Stromal cell of bone marrow (primary cell): Measurements from ENCODE around the gene JPT1.
A peak's percentile ranks its signal among the peaks of the same experiment; 100 is the strongest.

Experiments used
- DNase-seq: peaks from one replicate; pipeline ENCODE4 v3.0.0-alpha.2; 2012; ENCODE audit warnings: low read depth

JPT1 gene

GRCh38 chr17:75105126-75106080 is 48.9 kb downstream of the JPT1 start:
- DNase-seq, result no peak

GRCh38 chr17:75103601-75104554 is 50.4 kb downstream of the JPT1 start:
- no peak for DNase-seq

- DNase-seq, result no peak
Measured at GRCh38 chr17:75102385-75102821, 51.9 kb downstream of the JPT1 start.

- no peak for DNase-seq
Measured at GRCh38 chr17:75099881-75100595, 54.3 kb downstream of the JPT1 start.

GRCh38 chr17:75098861-75099260 is 55.5 kb downstream of the JPT1 start:
- DNase-seq, result no peak

- no peak for DNase-seq
Measured at GRCh38 chr17:75097865-75098264, 56.4 kb downstream of the JPT1 start.

- no peak for DNase-seq
Measured at GRCh38 chr17:75096082-75096625, 58.2 kb downstream of the JPT1 start.

GRCh38 chr17:75094871-75095399 is 59.4 kb downstream of the JPT1 start:
- DNase-seq, result no peak

GRCh38 chr17:75093548-75094158 is 60.7 kb downstream of the JPT1 start:
- DNase-seq, result no peak

GRCh38 chr17:75091855-75092327 is 62.4 kb downstream of the JPT1 start:
- DNase-seq, result no peak

GRCh38 chr17:75090871-75091854 is 63.1 kb downstream of the JPT1 start:
- DNase-seq, result no peak

GRCh38 chr17:75088465-75089417 is 65.6 kb downstream of the JPT1 start:
- no peak for DNase-seq

- DNase-seq, result peak; percentile 37
Measured at GRCh38 chr17:75087558-75088453, 66.5 kb downstream of the JPT1 start, which contains the start of gene SLC16A5. Gene SLC16A5 (plus strand): TSS chr17:75087954. CDS start chr17:75093637, 5,683 bp downstream.

- DNase-seq, result no peak
Measured at GRCh38 chr17:75087182-75087557, 67.1 kb downstream of the JPT1 start.

GRCh38 chr17:75086496-75087181 is 67.7 kb downstream of the JPT1 start:
- DNase-seq, result no peak
